GM21717 (cell line): ENCODE measurements around the gene ANGPTL8.

Experiments
- ATAC-seq: cut with Tn5 transposase; IDR thresholded peaks from one replicate; pipeline ENCODE4 v1.9.1; 2021; ENCODE audit warnings: mild to moderate bottlenecking, moderate library complexity; ENCODE audit not compliant: unreplicated experiment

The ANGPTL8 gene

GRCh38 chr19:11260996-11261395, 21.6 kb downstream of the ANGPTL8 start:
- no peak for ATAC-seq

GRCh38 chr19:11261431-11261970, 22.1 kb downstream of the ANGPTL8 start:
- ATAC-seq, result no peak

- no peak for ATAC-seq
Measured at GRCh38 chr19:11261971-11262839, 22.8 kb downstream of the ANGPTL8 start, which contains the start of gene DOCK6. Gene DOCK6 (minus strand): TSS chr19:11262524. CDS start chr19:11262440, 84 bp downstream.

DNA sequence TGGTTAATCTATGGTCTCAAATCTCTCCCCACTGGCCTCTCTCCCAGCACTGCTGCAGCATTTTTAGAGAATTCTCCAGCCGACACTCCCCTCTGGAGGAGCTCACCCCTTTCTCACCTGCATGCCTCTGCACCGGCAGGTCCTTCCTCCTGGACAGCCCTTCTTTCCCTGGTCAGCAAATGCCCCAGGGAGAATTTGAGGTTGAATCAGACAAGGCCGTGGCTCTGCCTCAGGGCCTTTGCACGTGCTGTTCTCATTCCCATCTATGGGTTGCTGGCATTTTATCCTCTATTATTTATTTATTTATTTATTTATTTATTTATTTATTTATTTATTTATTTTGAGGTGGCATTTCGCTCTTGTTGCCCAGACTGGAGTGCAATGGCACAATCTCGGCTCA, 24.3 kb downstream of the ANGPTL8 start:
- no peak for ATAC-seq

DNA sequence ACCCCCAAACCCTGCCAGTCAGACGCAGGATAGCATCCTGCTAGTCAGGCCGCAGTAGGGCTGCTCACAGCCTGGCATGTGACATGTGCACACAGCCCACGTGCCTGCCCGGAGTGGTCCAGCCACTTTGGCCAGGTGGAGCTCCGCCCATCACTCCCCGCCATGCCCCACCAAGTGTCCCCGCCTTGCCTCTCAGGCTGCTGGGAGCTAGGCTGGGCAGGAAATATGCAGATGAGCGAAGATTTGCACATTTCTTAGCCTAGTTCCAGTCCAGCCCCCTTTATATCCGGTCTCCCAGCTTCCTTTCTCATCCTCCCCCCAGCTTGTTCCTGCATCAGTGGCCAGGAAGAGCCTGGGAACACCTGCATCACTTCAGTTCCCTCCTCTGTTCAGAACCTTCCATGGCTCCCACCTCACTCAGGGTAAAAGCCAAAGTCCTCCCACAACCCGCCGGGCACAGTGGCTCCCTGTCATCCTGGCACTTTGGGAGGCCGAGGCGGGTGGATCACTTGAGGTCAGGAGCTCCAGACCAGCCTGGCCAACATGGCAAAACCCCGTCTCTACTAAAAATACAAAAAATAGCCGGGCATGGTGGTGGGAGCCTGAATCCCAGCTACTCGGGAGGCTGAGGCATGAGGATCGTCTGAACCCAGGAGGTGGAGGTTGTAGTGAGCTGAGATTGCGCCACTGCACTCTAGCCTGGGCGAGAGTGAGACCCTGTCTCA, 25.2 kb downstream of the ANGPTL8 start:
- no peak for ATAC-seq

DNA sequence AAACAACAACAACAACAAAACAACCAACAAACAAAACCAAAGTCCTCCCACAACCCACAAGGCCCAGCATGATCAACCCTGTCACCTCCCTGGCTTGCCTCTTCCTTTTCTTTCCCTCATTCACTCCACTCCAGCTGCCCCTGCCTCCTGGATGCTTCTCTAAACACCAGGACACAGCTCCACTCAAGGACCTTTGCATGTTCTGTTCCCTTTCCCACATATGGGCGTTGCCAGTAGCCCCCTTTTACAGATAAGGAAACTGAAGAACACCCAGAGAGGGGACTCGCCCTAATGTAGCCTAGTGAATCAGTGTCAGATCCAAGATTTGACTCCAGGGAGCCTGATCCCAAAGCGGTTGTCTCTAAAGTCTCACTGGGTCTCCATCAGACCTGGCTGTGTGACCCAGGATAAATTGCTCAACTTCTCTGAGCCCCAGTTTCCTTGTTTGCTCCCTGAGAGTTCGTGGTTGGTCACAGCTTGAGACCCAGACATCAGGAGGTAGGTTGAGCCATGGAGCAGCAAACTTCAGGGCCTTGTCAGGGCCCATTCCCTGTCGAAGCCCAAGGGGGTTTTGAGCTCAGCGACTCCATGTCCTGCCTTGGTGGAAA, 25.9 kb downstream of the ANGPTL8 start:
- ATAC-seq, result no peak

GRCh38 chr19:11265785-11266236, 26.4 kb downstream of the ANGPTL8 start:
- no peak for ATAC-seq

- ATAC-seq, result no peak
Measured at GRCh38 chr19:11267316-11268085, 28.1 kb downstream of the ANGPTL8 start.

DNA sequence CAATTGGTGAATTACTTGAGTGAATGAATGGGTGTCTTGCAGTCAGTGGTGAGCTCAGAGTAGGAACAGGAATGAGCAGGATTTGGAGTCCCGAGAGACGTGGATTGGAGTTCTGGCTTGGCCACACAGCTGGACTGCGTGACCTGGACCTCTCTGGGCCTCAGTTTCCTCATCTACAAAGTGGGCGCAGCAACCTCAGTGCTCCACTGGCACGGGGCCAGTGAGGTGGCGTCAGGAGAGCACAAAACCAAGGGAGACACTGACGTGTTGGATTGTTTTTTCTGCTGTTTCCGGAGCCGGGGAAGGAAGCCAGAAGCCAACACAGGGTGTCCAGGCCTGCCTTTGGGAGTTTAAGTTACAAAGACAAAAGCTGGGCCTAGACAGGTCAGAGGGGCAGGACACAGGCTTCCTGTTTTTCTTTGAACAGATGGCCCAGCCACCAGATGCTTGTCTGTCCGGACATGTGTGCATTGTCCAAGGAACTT, 29.4 kb downstream of the ANGPTL8 start:
- no peak for ATAC-seq

GRCh38 chr19:11269408-11269807, 30.0 kb downstream of the ANGPTL8 start:
- no peak for ATAC-seq

DNA sequence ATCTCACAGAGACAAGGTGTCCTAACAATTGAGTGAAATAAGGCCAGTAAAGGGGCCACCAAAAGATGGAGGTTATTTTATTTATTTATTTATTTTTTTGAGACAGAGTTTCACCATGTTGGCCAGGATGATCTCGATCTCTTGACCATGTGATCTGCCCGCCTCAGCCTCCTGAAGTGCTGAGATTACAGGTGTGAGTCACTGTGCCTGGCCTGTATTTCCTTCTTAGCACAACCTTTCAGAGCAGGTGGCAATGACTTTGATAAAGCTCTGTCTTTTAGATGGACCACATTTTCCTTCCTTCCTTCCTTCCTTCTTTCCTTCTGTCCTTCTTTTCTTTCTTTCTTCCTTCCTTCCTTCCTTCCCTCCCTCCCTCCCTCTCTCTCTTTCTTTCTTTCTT, 33.9 kb downstream of the ANGPTL8 start:
- ATAC-seq, result no peak

GRCh38 chr19:11273989-11274388, 34.6 kb downstream of the ANGPTL8 start:
- ATAC-seq, result no peak

DNA sequence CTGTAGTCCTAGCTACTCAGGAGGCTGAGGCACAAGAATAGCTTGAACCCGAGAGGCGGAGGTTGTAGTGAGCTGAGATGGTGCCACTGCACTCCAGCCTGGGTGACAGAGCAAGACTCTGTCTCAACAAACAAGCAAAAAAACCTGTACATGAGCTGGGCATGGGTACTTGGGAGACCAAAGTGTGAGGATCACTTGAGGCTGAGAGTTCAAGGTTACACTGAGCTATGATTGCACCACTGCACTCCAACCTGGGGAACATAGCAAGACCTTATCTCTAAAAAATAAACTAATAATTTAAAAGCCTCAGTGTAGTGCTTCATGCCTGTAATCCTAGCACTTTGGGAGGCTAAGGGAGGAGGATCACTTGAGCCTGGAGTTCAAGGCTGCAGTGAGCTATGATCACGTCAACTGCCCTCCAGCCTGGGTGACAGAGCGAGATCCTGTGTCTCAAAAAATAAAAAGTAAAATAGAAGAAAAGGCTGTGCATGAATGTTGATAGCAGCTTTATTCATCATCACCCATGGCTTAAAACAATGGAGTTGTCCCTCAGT, 35.2 kb downstream of the ANGPTL8 start:
- ATAC-seq, result no peak

- no peak for ATAC-seq
Measured at GRCh38 chr19:11278670-11279069, 39.3 kb downstream of the ANGPTL8 start.

DNA sequence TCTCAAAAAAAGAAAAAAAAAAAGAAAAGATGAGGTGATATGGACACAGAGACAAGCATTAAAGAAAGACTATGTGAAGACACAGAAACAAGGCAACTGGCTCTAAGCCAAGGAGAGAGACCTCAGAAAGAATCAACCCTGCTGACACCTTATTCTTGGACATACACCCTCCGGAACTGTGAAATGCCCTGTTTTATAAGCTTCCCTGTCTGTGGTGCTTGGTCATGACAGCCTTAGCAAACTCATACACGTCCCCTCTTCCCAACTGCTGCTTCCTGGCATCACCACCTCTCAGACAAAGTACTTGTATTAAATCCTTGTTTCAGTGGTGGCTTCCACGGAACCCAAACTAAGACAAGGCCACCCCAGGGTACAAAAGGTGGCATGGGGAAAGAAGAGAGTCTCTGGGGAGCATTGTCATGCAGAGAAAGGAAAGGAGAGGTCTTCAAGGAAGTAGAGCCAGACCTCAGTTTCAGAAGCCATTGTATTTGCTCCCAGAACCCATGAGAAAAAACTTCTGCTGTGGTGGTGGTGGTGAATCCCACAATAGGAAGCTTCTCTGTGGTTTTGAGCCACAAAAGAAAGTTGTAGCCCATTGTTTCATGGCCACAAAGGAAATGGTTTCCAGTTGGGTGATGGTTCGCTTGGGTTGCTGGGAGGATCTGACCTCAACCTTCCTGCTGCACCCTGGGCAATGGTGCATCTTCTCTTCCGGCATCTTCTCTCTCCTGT, 40.3 kb downstream of the ANGPTL8 start:
- no peak for ATAC-seq

DNA sequence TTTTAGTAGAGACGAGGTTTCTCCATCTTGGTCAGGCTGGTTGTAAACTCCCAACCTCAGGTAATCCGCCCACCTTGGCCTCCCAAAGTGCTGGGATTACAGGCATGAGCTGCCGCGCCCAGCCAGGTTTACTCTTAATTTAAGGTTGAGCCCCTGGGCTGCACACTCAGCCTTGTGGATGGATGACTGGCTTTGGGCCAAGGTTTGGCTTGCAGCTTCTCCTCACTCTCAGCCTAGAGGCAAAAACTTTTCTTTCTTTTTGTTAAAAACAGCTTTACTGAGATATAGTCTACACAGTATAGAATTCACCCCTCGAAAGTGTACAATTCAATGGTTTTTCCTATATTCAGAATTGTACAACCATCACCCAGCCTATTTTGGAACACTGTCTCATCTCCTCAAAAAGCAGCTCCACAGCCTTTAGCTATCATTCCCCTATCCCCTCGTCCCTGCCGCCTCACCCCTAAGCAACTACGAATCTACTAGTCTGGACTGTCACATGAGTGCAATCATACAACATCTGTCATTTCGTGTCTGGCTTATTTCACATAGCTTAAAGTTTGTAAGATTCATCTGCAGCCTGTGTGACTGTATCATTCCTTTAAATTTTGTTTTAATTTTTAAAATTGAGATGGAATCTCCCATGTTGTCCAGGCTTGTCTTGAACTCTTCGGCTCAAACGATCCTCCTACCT, 42.1 kb downstream of the ANGPTL8 start:
- no peak for ATAC-seq

- no peak for ATAC-seq
Measured at GRCh38 chr19:11284515-11284914, 45.1 kb downstream of the ANGPTL8 start.

- ATAC-seq, result no peak
Measured at GRCh38 chr19:11286312-11286974, 47.0 kb downstream of the ANGPTL8 start.
